GM12872 (cell line): ENCODE data around the gene SDC3.

ENCODE experiments used
- CTCF ChIP-seq: IDR thresholded peaks from 3 replicates; pipeline ENCODE4 v1.5.1; 2011; ENCODE audit warnings: low read depth, mild to moderate bottlenecking, low read length, moderate library complexity; ENCODE audit not compliant: insufficient read depth

The SDC3 gene

GRCh38 chr1:30889511-30889910 is 19.0 kb downstream of the SDC3 start:
- no peak for TF ChIP-seq CTCF

GRCh38 chr1:30888975-30889374 is 19.6 kb downstream of the SDC3 start:
- no peak for TF ChIP-seq CTCF

- no peak for TF ChIP-seq CTCF
Observed at GRCh38 chr1:30888391-30888790, 20.2 kb downstream of the SDC3 start.

- TF ChIP-seq CTCF = no peak
Observed at GRCh38 chr1:30887485-30888315, 20.9 kb downstream of the SDC3 start.

GRCh38 chr1:30886710-30887428 is 21.7 kb downstream of the SDC3 start:
- TF ChIP-seq CTCF = no peak

- no peak for TF ChIP-seq CTCF
Observed at GRCh38 chr1:30885570-30886522, 22.7 kb downstream of the SDC3 start.

GRCh38 chr1:30884723-30885122 is 23.8 kb downstream of the SDC3 start:
- TF ChIP-seq CTCF = no peak
